ENCODE measurements around the gene SNRNP40. TPM values are rescaled to one million over a fixed set of nuclear protein-coding genes. Genes with fewer than 3 reads are reported as not detected.

Gene SNRNP40
- total and polyA plus RNA-seq, 2 donors (not counting 3 experiments of a cell fraction or from before 2014, with no cell fraction given), result 66.3 to 78.1 TPM

DNA sequence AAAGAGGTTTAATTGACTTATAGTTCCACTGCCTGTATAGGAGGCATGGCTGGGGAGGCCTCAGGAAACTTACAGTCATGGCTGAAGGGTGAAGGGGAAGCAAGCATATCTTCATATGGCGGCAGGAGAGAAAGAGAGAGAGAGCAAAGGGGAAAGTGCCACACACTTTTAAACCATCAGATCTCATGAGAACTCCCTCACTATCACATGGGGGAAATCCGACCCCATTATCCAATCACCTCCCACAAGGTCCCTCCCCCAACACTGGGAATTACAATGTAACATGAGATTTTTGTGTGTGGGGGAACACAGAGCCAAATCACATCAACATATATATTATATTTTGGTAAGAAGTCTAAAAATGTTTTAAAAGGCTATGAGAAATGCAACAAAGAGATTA, 49.0 kb upstream of the SNRNP40 start:
- intact Hi-C loops (cut with micrococcal nuclease), result no loop called here
- no peaks in the 10 kb centered on the region for H3K27me3 ChIP-seq (ENCODE audit: control insufficient read depth in 2 of 2, insufficient read depth in 2 of 2, low read length in 2 of 2)
- no peak overlapping the region for H3K9ac ChIP-seq (replicated peaks; ENCODE audit: extremely low read depth, insufficient read depth, low read length)
- no peak overlapping the region for H3K4me2 ChIP-seq (ENCODE audit: insufficient read depth, low read length)
- H4K20me1 ChIP-seq (replicated peaks; ENCODE audit: control insufficient read depth, extremely low read depth, insufficient read depth, low read length), result no peaks in the 10 kb centered on the region
- H3K9me1 ChIP-seq (replicated peaks; ENCODE audit: control insufficient read depth, extremely low read depth, insufficient read depth, low read length), result no peaks in the 10 kb centered on the region
- H3K79me2 ChIP-seq (ENCODE audit: control insufficient read depth, insufficient read depth, low read length), result no peaks in the 10 kb centered on the region
- no peak for FAIRE-seq
- ChIA-PET CTCF (interaction anchor here (1.2 kb wide), 1 partner anchor 9 kb away, joined by 3 read pairs; no protein-coding TSS in a partner anchor), POLR2A (no interaction called here)
- no peak overlapping the region for H3K4me3 ChIP-seq (replicated peaks in 1 of 3; ENCODE audit: insufficient read depth in 1 of 3, low read depth in 1 of 3, low read length in 3 of 3)
- dilution Hi-C loops (cut with MboI; ENCODE audit: extremely low pct_ligation_motif_present, low sequenced_read_pairs), result no loop called here
- H3K9me3 ChIP-seq (replicated peaks; ENCODE audit: control insufficient read depth, insufficient read depth, low read length), result no peaks in the 10 kb centered on the region
- TF ChIP-seq JUN (IDR thresholded peaks at IDR 0.05; ENCODE audit: borderline replicate concordance, insufficient read depth, insufficient read length, low read depth), result no peak
- no peak for TF ChIP-seq MYC (IDR thresholded peaks at IDR 0.05; ENCODE audit: low read depth, low read length)
- TF ChIP-seq GATA2 (IDR thresholded peaks at IDR 0.05; ENCODE audit: insufficient read depth, insufficient read length, low read depth, low read length), result no peak
- TF ChIP-seq EZH2 (IDR thresholded peaks at IDR 0.05; ENCODE audit: borderline replicate concordance, low read depth, low read length, severe bottlenecking), result no peak
- TF ChIP-seq, protein P1, sequence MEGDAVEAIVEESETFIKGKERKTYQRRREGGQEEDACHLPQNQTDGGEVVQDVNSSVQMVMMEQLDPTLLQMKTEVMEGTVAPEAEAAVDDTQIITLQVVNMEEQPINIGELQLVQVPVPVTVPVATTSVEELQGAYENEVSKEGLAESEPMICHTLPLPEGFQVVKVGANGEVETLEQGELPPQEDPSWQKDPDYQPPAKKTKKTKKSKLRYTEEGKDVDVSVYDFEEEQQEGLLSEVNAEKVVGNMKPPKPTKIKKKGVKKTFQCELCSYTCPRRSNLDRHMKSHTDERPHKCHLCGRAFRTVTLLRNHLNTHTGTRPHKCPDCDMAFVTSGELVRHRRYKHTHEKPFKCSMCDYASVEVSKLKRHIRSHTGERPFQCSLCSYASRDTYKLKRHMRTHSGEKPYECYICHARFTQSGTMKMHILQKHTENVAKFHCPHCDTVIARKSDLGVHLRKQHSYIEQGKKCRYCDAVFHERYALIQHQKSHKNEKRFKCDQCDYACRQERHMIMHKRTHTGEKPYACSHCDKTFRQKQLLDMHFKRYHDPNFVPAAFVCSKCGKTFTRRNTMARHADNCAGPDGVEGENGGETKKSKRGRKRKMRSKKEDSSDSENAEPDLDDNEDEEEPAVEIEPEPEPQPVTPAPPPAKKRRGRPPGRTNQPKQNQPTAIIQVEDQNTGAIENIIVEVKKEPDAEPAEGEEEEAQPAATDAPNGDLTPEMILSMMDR (IDR thresholded peaks at IDR 0.05; ENCODE audit: extremely low read depth in 1 of 2, insufficient read depth in 1 of 2, low read depth in 1 of 2, low read length in 2 of 2), result no peak
- TF ChIP-seq POLR2A (IDR thresholded peaks at IDR 0.05; ENCODE audit: low read depth, low read length), result no peak
- no peak for TF ChIP-seq FOS (IDR thresholded peaks at IDR 0.05; ENCODE audit: borderline replicate concordance, insufficient read depth, low read length)
- TF ChIP-seq, protein P2, sequence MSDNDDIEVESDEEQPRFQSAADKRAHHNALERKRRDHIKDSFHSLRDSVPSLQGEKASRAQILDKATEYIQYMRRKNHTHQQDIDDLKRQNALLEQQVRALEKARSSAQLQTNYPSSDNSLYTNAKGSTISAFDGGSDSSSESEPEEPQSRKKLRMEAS (IDR thresholded peaks at IDR 0.05; ENCODE audit: insufficient read depth, insufficient read length), result no peak
- no peak for TF ChIP-seq POLR2AphosphoS5 (IDR thresholded peaks at IDR 0.05; ENCODE audit: insufficient read depth, low read depth, low read length)
- no peak overlapping the region for H3K27ac ChIP-seq (ENCODE audit: insufficient read depth, low read depth, low read length)
- no peaks in the 10 kb centered on the region for H3K4me1 ChIP-seq (ENCODE audit: control insufficient read depth, extremely low read depth, insufficient read depth, low read length)
- H3K36me3 ChIP-seq (ENCODE audit: control insufficient read depth in 2 of 2, extremely low read depth in 1 of 2, insufficient read depth in 2 of 2, low read length in 2 of 2), result peaks cover 3 to 4% of the 10 kb centered on the region in 2 experiments
- no peak overlapping the region for H2AFZ ChIP-seq (ENCODE audit: low read depth, low read length)
- BruUV-seq (replicated peaks), result no TSS peak
- no peak for DNase-seq (ENCODE audit: low read depth, low spot score)
